Measurements from ENCODE around the gene CA10. TPM values are rescaled to one million over a fixed set of nuclear protein-coding genes. Genes with fewer than 3 reads are reported as not detected.

The CA10 gene
- total and polyA plus RNA-seq, 7 donors, result 0.28 to 2.9 (median 0.49) TPM; not detected in 2

DNA sequence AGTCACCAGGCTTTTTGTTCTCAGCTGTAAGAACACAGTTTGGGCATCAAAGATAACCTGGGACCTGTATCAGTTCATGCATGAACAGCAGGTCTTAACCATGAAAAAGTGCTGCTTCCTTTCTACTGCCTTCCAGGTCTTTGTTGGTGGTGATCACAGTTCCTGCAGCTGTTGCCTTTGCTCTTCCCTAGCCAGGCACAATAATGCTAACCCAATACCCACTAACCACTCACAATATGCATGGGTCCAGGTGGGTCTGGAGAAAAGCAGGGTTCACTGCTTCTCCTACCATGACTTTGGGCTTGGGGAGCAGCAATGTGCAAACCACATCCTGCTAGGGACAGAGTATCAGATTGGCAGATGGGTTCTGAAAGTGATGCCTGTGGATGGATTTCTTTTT, 501.3 kb downstream of the CA10 start:
- Histone ChIP-seq H3K4me1 (no peaks in the 10 kb centered on the region), H3K27ac (no peak overlapping the region), H3K36me3 (no peaks in the 10 kb centered on the region), H3K9me3 (no peaks in the 10 kb centered on the region), H3K27me3 (no peaks in the 10 kb centered on the region), H3K4me3 (no peak overlapping the region)
- intact Hi-C loops (cut with DNase I), result no loop called here
- DNase-seq, result no peak
- TF ChIP-seq, protein P1, sequence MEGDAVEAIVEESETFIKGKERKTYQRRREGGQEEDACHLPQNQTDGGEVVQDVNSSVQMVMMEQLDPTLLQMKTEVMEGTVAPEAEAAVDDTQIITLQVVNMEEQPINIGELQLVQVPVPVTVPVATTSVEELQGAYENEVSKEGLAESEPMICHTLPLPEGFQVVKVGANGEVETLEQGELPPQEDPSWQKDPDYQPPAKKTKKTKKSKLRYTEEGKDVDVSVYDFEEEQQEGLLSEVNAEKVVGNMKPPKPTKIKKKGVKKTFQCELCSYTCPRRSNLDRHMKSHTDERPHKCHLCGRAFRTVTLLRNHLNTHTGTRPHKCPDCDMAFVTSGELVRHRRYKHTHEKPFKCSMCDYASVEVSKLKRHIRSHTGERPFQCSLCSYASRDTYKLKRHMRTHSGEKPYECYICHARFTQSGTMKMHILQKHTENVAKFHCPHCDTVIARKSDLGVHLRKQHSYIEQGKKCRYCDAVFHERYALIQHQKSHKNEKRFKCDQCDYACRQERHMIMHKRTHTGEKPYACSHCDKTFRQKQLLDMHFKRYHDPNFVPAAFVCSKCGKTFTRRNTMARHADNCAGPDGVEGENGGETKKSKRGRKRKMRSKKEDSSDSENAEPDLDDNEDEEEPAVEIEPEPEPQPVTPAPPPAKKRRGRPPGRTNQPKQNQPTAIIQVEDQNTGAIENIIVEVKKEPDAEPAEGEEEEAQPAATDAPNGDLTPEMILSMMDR (IDR thresholded peaks at IDR 0.05), result no peak
- TF ChIP-seq POLR2AphosphoS5 (IDR thresholded peaks at IDR 0.05), result no peak
- TF ChIP-seq EP300 (IDR thresholded peaks at IDR 0.05), result no peak
- no peak for TF ChIP-seq POLR2A (IDR thresholded peaks at IDR 0.05)

DNA sequence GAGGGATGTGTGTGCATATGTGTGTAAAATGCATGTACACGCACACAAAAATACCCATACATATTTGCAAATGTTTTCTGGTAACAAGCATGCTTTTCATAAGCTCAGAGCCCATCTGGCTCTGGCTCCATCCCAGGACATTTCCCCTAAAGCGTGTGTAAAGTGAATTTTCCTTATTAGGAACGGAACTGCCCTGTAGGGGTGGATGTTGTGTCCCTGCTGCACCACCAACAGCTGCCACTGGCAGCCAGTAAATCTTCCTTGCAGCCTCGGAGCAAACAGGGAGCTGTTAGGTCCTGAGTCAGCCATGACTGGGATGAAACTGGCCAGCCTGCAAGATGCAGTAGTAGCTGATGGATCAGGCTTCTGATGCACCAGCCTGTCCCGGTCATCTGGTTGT, 504.6 kb downstream of the CA10 start:
- WGBS, 2 donors, result 32 to 42% methylated on average over 5 of the region's 5 CpGs
- intact Hi-C loops (cut with DNase I), result no loop called here
- no peaks in the 10 kb centered on the region for H3K9me3 ChIP-seq
- DNase-seq, result no peak
- TF ChIP-seq EP300 (IDR thresholded peaks at IDR 0.05), result no peak
- TF ChIP-seq, protein P1 (IDR thresholded peaks at IDR 0.05), result no peak
- no peak for TF ChIP-seq POLR2A (IDR thresholded peaks at IDR 0.05)
- TF ChIP-seq POLR2AphosphoS5 (IDR thresholded peaks at IDR 0.05), result no peak
- H3K4me1 ChIP-seq, result no peaks in the 10 kb centered on the region
- no peak overlapping the region for H3K27ac ChIP-seq
- H3K4me3 ChIP-seq, result no peak overlapping the region
- H3K36me3 ChIP-seq, result no peaks in the 10 kb centered on the region
- H3K27me3 ChIP-seq, result no peaks in the 10 kb centered on the region

DNA sequence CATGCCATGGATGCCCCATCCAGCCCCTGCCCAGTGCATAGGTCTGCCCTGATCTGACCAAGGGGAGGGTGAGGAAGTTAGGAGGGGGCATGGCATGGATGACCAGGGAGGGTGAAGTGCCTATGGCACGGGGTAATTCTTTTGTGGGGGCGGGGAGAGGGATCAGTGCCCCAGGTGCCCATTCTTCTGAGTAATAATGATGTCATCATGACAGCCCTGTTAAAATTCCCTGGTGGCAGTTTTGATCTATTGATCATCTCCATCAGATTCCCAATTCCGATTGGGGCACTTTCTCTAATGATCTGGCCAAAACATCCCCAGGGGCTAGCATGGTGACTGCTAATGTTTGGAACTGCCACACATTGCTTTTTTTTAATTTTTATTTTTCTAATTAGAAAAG, 506.0 kb downstream of the CA10 start:
- intact Hi-C loops (cut with DNase I), result no loop called here
- TF ChIP-seq, protein P1 (IDR thresholded peaks at IDR 0.05), result no peak
- TF ChIP-seq POLR2AphosphoS5 (IDR thresholded peaks at IDR 0.05) (no peak), EP300 (IDR thresholded peaks at IDR 0.05) (no peak), POLR2A (IDR thresholded peaks at IDR 0.05) (no peak)
- H3K27me3 ChIP-seq, result no peaks in the 10 kb centered on the region
- H3K9me3 ChIP-seq, result no peaks in the 10 kb centered on the region
- H3K27ac ChIP-seq, result no peak overlapping the region
- H3K4me3 ChIP-seq, result no peak overlapping the region
- H3K36me3 ChIP-seq, result no peaks in the 10 kb centered on the region
- DNase-seq, result no peak
- 64 to 81% methylated on average over 3 of the region's 3 CpGs for WGBS, 2 donors
- H3K4me1 ChIP-seq, result no peaks in the 10 kb centered on the region

DNA sequence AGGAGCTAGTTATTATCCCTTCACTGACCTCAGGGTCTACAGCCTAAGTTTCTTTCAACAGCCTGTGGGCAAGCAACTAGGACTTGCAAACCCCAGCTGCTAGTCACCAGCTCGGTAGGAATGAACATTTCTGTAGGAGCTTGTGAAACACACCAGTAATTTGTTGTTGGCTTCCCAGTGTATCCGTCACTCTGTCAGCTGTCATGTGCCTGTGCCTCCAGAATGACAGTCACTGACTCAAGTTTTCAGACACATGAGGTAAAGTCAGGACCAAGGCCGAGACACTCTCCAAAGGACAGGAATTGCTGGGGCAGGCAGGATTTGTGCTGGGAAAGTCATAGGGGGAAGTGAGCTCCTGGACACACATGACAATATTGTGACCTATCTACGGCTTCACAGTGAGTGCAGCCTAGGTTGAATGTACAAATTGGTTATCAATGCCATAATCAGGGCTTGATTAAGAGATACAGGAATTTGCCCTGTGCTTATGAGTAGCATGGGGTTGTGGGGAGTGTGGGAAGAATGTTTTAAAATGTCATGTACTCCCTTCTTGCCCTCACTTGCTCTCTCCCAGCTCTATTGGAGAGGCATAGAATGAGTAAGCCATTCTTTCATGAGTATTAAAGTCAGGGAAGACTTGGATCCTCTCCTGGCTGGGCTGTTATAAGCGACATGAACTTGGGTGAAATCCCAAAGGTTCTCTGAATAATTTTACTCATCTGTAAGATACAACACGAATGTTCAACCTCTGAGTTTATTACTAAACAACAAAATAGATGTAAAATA, 506.8 kb downstream of the CA10 start:
- H3K4me3 ChIP-seq, result no peak overlapping the region
- H3K27me3 ChIP-seq, result no peaks in the 10 kb centered on the region
- no peaks in the 10 kb centered on the region for H3K9me3 ChIP-seq
- 67 to 77% methylated on average over 6 of the region's 6 CpGs for WGBS, 2 donors
- intact Hi-C loops (cut with DNase I), result no loop called here
- no peak overlapping the region for H3K27ac ChIP-seq
- H3K36me3 ChIP-seq, result no peaks in the 10 kb centered on the region
- no peaks in the 10 kb centered on the region for H3K4me1 ChIP-seq
- TF ChIP-seq POLR2AphosphoS5 (IDR thresholded peaks at IDR 0.05) (no peak), POLR2A (IDR thresholded peaks at IDR 0.05) (no peak), EP300 (IDR thresholded peaks at IDR 0.05) (no peak)
- TF ChIP-seq, protein P1 (IDR thresholded peaks at IDR 0.05), result no peak
- no peak for DNase-seq

DNA sequence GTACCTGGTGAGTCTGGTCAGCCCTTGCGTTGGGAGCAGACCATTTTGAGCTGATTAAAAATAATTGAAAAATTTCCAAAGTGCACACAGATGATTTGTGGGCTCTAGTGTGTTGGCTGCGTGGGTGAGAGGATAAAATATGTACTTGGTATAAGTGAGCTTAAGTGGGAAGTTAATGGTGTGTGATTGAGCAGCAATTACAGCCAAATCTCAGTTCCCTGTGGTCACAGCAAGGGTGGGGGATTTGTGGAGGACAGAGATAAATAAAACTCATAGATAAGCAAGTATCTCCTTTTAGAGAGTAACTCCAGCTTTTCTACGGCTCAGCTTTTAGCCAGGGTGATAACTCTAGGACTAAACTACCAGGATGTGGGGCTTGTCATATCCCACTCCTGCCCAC, 507.7 kb downstream of the CA10 start:
- no peaks in the 10 kb centered on the region for H3K4me1 ChIP-seq
- DNase-seq, result no peak
- no peaks in the 10 kb centered on the region for H3K9me3 ChIP-seq
- no peaks in the 10 kb centered on the region for H3K36me3 ChIP-seq
- no peaks in the 10 kb centered on the region for H3K27me3 ChIP-seq
- H3K27ac ChIP-seq, result no peak overlapping the region
- TF ChIP-seq EP300 (IDR thresholded peaks at IDR 0.05), result no peak
- WGBS, 2 donors, result 68 to 69% methylated on average over 3 of the region's 3 CpGs
- intact Hi-C loops (cut with DNase I), result no loop called here
- no peak overlapping the region for H3K4me3 ChIP-seq

All from sigmoid colon (tissue), 7 donors.